GM23248 (cell line): ENCODE data around the gene PRCC. TPM values are rescaled to one million over a fixed set of nuclear protein-coding genes. Genes with fewer than 3 reads are reported as not detected.

Source experiments
- DNase-seq: peaks from one replicate; pipeline ENCODE4 v3.0.0-alpha.2; 2015
- H2AFZ ChIP-seq: fragments of 200-600 bp; sonication (generic); 2 replicates; pipeline ENCODE4 v1.6.1; 2016; ENCODE audit warnings: antibody characterized with exemption
- H3F3A ChIP-seq: fragments of 200-600 bp; sonication (generic); 2 replicates; pipeline ENCODE4 v1.6.1; 2016; ENCODE audit warnings: mild to moderate bottlenecking, antibody characterized with exemption, mixed run types; ENCODE audit not compliant: insufficient read depth
- H3K27ac ChIP-seq: fragments of 200-600 bp; sonication (generic); 2 replicates; pipeline ENCODE4 v1.5.1; 2016; ENCODE audit warnings: mild to moderate bottlenecking
- H3K27me3 ChIP-seq: fragments of 200-600 bp; sonication (generic); replicated peaks from 2 replicates; pipeline ENCODE4 v1.6.1; 2016; ENCODE audit warnings: mild to moderate bottlenecking; ENCODE audit not compliant: insufficient read depth
- H3K36me3 ChIP-seq: fragments of 200-600 bp; sonication (generic); 2 replicates; pipeline ENCODE4 v1.6.1; 2016; ENCODE audit warnings: low read depth, mild to moderate bottlenecking
- H3K4me1 ChIP-seq: fragments of 200-600 bp; sonication (generic); 2 replicates; pipeline ENCODE4 v1.6.1; 2016; ENCODE audit warnings: mild to moderate bottlenecking; ENCODE audit not compliant: insufficient read depth
- H3K4me2 ChIP-seq: fragments of 200-600 bp; sonication (generic); one replicate; pipeline ENCODE4 v1.6.1; 2016; ENCODE audit warnings: mild to moderate bottlenecking; ENCODE audit not compliant: unreplicated experiment
- H3K4me3 ChIP-seq: fragments of 200-600 bp; sonication (generic); 2 replicates; pipeline ENCODE4 v1.5.1; 2016; ENCODE audit warnings: mild to moderate bottlenecking
- H3K79me2 ChIP-seq: fragments of 200-600 bp; sonication (generic); 2 replicates; pipeline ENCODE4 v1.6.1; 2016; ENCODE audit warnings: mild to moderate bottlenecking; ENCODE audit not compliant: insufficient read depth
- H3K9ac ChIP-seq: fragments of 200-600 bp; sonication (generic); 2 replicates; pipeline ENCODE4 v1.6.1; 2016; ENCODE audit warnings: mild to moderate bottlenecking
- H3K9me2 ChIP-seq: fragments of 200-600 bp; sonication (generic); 2 replicates; pipeline ENCODE4 v1.6.1; 2016; ENCODE audit warnings: mixed run types, mild to moderate bottlenecking, moderate library complexity; ENCODE audit not compliant: insufficient read depth
- H3K9me3 ChIP-seq: fragments of 200-600 bp; sonication (generic); one replicate; pipeline ENCODE4 v1.6.1; 2017; ENCODE audit warnings: low read depth
- H4K20me1 ChIP-seq: fragments of 200-600 bp; sonication (generic); 2 replicates; pipeline ENCODE4 v1.6.0; 2016; ENCODE audit not compliant: insufficient read depth
- EZH2 ChIP-seq: fragments of 200-600 bp; sonication (generic); IDR thresholded peaks from 2 replicates; pipeline ENCODE4 v1.6.1; 2018; ENCODE audit warnings: antibody characterized with exemption, mild to moderate bottlenecking; ENCODE audit not compliant: insufficient read depth, poor library complexity, severe bottlenecking
- EZH2phosphoT487 ChIP-seq: fragments of 200-600 bp; sonication (generic); IDR thresholded peaks from 2 replicates; pipeline ENCODE4 v1.6.1; 2018; ENCODE audit warnings: antibody characterized with exemption, moderate library complexity, mild to moderate bottlenecking, low read depth; ENCODE audit not compliant: insufficient read depth
- WGBS, 2 experiments: methylation state at CpG; one replicate each; pipeline ENCODE4 v1.1.6; 2015 to 2017; ENCODE audit warnings: low lambda C conversion rate in 2 of 2, low coverage in 1 of 2; ENCODE audit errors: missing lambda C conversion rate in 2 of 2; 5-methylcytosine and 5-hydroxymethylcytosine counted together
- in situ Hi-C: fragments of 300-500 bp; cut with MboI; formaldehyde crosslinking; loops from 2 replicates; pipeline ENCODE4 v1.15.0; 2020
- polyA plus RNA-seq: library from polyadenylated mRNA; unstranded; fragments of >200 nt; fragmentation: Nextera tagmentation; extraction: Ambion mirVana; gene quantifications from 2 replicates; pipeline ENCODE4 v1.2.1, GENCODE V29; 2016
- total RNA-seq: library from RNA; depleted of rRNA; stranded (reverse); fragments of >200 nt; shearing (Covaris generic); gene quantifications from 2 replicates; pipeline ENCODE4 v1.2.3, GENCODE V29; 2014

The PRCC gene
- total and polyA plus RNA-seq, 2 experiments from 2014 or later: 32.4 to 57.0 TPM

DNA sequence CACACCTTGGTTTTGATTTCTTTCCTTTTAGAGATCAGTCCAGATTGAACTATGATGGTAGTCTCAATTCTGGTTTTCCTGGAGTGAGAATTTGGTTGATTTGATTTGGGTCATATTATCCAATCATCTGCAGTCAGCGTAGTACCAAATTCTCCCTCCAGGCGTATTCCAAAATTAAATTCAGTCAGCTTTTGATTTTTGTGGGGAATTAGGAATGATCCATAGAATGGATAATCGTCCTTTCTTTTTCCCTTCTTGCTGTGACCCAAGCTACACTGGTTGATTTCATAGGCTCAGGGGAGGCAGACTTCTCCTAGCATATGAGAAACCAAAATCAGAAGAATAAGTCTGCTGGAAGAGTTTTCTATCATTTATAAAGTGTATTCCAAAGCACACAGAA lies 4.9 kb downstream of the PRCC start:
- no peak for DNase-seq
- H3K9me3 ChIP-seq: no peaks in the 10 kb centered on the region
- H3K27me3 ChIP-seq: no peaks in the 10 kb centered on the region
- H2AFZ ChIP-seq: no peak overlapping the region
- no peaks in the 10 kb centered on the region for H3K9me2 ChIP-seq
- no peak overlapping the region for H3K27ac ChIP-seq
- peaks cover 10% of the 10 kb centered on the region for H4K20me1 ChIP-seq
- H3K4me1 ChIP-seq: peaks cover 31% of the 10 kb centered on the region
- peaks cover 13% of the 10 kb centered on the region; the same call in 1 of the 2 replicates for H3K36me3 ChIP-seq
- H3K4me3 ChIP-seq: no peak overlapping the region
- TF ChIP-seq EZH2phosphoT487 (no peak), EZH2 (no peak)
- H3K4me2 ChIP-seq: no peak overlapping the region
- no peak overlapping the region for H3K9ac ChIP-seq
- in situ Hi-C loops: no loop called here
- 74 to 80% methylated on average over 3 of the region's 3 CpGs for WGBS, 2 experiments
- peaks cover 9% of the 10 kb centered on the region; the same call in 1 of the 2 replicates for H3F3A ChIP-seq
- H3K79me2 ChIP-seq: peaks cover 97% of the 10 kb centered on the region

DNA sequence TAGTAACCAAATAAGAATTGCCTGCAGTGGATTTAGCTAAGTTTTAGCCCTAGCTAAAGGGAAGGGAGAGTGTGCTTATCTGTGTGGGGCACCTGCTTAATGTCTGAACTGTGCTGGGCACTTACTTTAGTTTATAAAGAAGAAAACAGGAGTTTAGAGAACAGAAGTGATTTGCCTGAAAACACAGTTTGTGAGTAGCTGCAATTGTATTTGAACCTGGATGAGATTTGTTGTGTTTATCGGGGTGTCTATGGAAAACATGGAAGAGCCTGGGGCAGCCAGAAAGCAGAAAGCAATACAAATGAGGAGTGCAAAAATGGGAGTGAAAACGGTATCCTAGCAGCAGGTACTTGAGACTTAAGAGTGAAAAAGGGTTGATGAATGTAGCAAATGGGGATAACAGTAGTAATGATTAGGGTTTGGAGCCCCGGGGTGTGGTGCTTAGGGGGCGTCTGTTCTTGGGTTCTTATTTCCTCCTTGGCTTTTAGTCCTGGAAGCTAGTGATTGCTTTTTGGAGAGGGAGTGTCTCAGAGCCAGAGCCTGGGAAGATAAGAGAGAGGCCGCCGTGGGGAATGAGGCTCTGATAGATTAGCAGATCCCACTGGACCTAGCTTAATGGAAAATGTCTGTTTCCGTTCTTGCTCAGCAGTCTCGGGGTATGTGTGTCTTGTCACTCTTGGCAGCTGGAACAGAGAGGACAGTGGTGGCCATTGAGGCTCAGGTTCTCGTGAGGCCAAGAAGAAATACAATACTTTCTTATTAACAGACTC lies 5.6 kb downstream of the PRCC start:
- H3K9me2 ChIP-seq: no peaks in the 10 kb centered on the region
- H3K9me3 ChIP-seq: no peaks in the 10 kb centered on the region
- H3F3A ChIP-seq: peaks cover 9% of the 10 kb centered on the region; the same call in 1 of the 2 replicates
- TF ChIP-seq EZH2 (no peak), EZH2phosphoT487 (no peak)
- peaks cover 16% of the 10 kb centered on the region for H4K20me1 ChIP-seq
- DNase-seq: no peak
- H3K36me3 ChIP-seq: peaks cover 13% of the 10 kb centered on the region; the same call in 1 of the 2 replicates
- H3K4me1 ChIP-seq: peaks cover 36% of the 10 kb centered on the region
- H3K27ac ChIP-seq: no peak overlapping the region
- peaks cover 98% of the 10 kb centered on the region for H3K79me2 ChIP-seq
- no peaks in the 10 kb centered on the region for H3K27me3 ChIP-seq
- no peak overlapping the region for H3K4me3 ChIP-seq
- no peak overlapping the region for H3K9ac ChIP-seq
- H2AFZ ChIP-seq: no peak overlapping the region
- in situ Hi-C loops: no loop called here
- no peak overlapping the region for H3K4me2 ChIP-seq
- 58 to 59% methylated on average over 9 of the region's 9 CpGs for WGBS, 2 experiments

DNA sequence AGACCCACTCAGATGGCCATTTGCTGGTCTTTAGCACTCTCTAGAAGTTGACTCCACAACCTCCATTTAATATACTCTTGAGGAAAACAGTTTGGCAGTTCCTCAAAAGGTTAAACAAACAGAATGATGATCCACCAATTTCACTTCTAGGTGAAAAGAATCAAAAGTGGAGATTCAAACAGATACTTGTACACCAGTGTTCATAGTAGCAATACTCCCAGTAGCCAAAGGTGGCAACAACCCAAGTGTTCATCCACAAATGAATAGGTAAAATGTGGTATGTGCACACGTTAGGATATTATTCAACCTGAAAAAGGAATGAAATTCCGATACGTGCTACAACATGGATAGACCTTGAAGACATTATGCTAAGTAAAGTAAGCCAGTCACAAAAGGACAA lies 6.3 kb downstream of the PRCC start:
- Histone ChIP-seq H3K4me1 (peaks cover 36% of the 10 kb centered on the region), H3K36me3 (peaks cover 13% of the 10 kb centered on the region; the same call in 1 of the 2 replicates), H3K9ac (no peak overlapping the region), H2AFZ (no peak overlapping the region), H3K27ac (no peak overlapping the region), H3K27me3 (no peaks in the 10 kb centered on the region), H3F3A (peaks cover 9% of the 10 kb centered on the region; the same call in 1 of the 2 replicates), H4K20me1 (peaks cover 16% of the 10 kb centered on the region), H3K79me2 (peaks cover 98% of the 10 kb centered on the region), H3K9me2 (no peaks in the 10 kb centered on the region), H3K4me3 (no peak overlapping the region), H3K4me2 (no peak overlapping the region), H3K9me3 (no peaks in the 10 kb centered on the region)
- TF ChIP-seq EZH2phosphoT487: no peak
- in situ Hi-C loops: no loop called here
- DNase-seq: peak; percentile 15
- WGBS, 2 experiments: 83 to 92% methylated on average over 3 of the region's 3 CpGs

DNA sequence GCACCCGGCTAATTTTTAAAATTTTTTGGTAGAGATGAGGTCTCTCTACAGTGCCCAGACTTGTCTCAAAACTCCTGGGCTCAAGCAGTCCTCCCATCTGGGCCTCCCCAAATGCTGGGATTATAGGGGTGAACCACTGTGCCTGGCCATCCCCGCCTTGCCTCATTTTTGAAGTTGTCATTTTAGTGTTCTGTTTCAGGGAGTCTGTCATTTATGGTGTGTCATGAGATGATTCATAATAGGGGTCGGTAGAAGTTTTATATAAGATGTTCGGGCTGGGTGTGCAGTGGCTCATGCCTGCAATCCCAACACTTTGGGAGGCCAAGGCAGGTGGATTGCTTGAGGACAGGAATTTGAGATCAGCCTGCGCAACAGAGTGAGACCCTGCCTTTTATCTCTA lies 8.5 kb downstream of the PRCC start:
- in situ Hi-C loops: no loop called here
- peaks cover 98% of the 10 kb centered on the region for H3K79me2 ChIP-seq
- peaks cover 19% of the 10 kb centered on the region for H3K4me1 ChIP-seq
- no peaks in the 10 kb centered on the region for H3K9me2 ChIP-seq
- TF ChIP-seq EZH2phosphoT487 (no peak), EZH2 (no peak)
- peaks cover 9% of the 10 kb centered on the region; the same call in 1 of the 2 replicates for H3F3A ChIP-seq
- no peak overlapping the region for H3K9ac ChIP-seq
- WGBS, 2 experiments: 77 to 78% methylated on average over 5 of the region's 5 CpGs
- H3K9me3 ChIP-seq: no peaks in the 10 kb centered on the region
- no peak overlapping the region for H2AFZ ChIP-seq
- DNase-seq: no peak
- H3K4me2 ChIP-seq: no peak overlapping the region
- no peaks in the 10 kb centered on the region for H3K27me3 ChIP-seq
- H4K20me1 ChIP-seq: peaks cover 16% of the 10 kb centered on the region
- peaks cover 8% of the 10 kb centered on the region; the same call in 1 of the 2 replicates for H3K36me3 ChIP-seq
- no peak overlapping the region for H3K4me3 ChIP-seq
- H3K27ac ChIP-seq: no peak overlapping the region
